HepG2 (cell line): ENCODE measurements around the gene CTU2. TPM values are rescaled to one million over a fixed set of nuclear protein-coding genes. Genes with fewer than 3 reads are reported as not detected.

Experiments
- ATAC-seq: fragments of 200-7000 bp; cut with Tn5 transposase; 3 replicates; pipeline ENCODE4 v1.9.1; 2020; ENCODE audit warnings: mild to moderate bottlenecking, moderate library complexity
- BruUV-seq: library from RNA; stranded (reverse); fragments of 400-500 nt; replicated peaks from 2 replicates; lab custom pipeline; 2021; lab: Mats Ljungman, UMichigan
- CTCF ChIA-PET: fragments of 300-600 bp; formaldehyde crosslinking; extraction: SDS; loops from one replicate; lab custom pipeline; 2021; ENCODE audit warnings: low total read pairs, inconsistent platforms, low intra/inter-chr PET ratio; lab: Yijun Ruan, JAX
- POLR2A ChIA-PET: fragments of 350-600 bp; sonication (Branson Sonifier 250); formaldehyde crosslinking; loops from one replicate; lab custom pipeline; 2020; ENCODE audit warnings: antibody characterized with exemption, inconsistent platforms; lab: Yijun Ruan, JAX
- DNase-seq: peaks from one replicate; pipeline ENCODE4 v3.0.0-alpha.2; 2015; ENCODE audit warnings: low spot score
- FAIRE-seq: peaks from 3 replicates; lab custom pipeline; 2011; peaks lifted over from hg19 to GRCh38; lab: Jason Lieb, UNC
- H2AFZ ChIP-seq: one replicate; pipeline ENCODE4 v1.6.1; 2011; ENCODE audit warnings: low read length, inconsistent platforms
- H3K27ac ChIP-seq: fragments of 300-600 bp; 3 replicates; pipeline ENCODE4 v1.8.0; 2011; ENCODE audit warnings: mixed run types, mild to moderate bottlenecking, mixed read lengths, low read length, inconsistent platforms; ENCODE audit not compliant: insufficient read depth; ENCODE audit errors: extremely low read length
- H3K27me3 ChIP-seq, 2 experiments: fragments of 200-600 bp in 1 of 2; 2 replicates in 1 of 2; 3 replicates in 1 of 2; pipeline versions ENCODE4 v1.6.0 to v1.8.0; 2011; ENCODE audit warnings: low read length in 2 of 2, mild to moderate bottlenecking in 2 of 2, moderate library complexity in 2 of 2, inconsistent platforms in 1 of 2; ENCODE audit not compliant: insufficient read depth in 2 of 2, control insufficient read depth in 1 of 2
- H3K36me3 ChIP-seq, 2 experiments: fragments of 200-600 bp in 1 of 2; replicated peaks in 1 of 2; 2 replicates in 1 of 2; 3 replicates in 1 of 2; pipeline versions ENCODE4 v1.5.1 to v1.8.0; 2011; ENCODE audit warnings: low read length in 2 of 2, inconsistent platforms in 1 of 2; ENCODE audit not compliant: insufficient read depth in 2 of 2, control insufficient read depth in 1 of 2
- H3K4me1 ChIP-seq: 2 replicates; pipeline ENCODE4 v1.5.1; 2012; ENCODE audit warnings: low read length, inconsistent platforms; ENCODE audit not compliant: insufficient read depth
- H3K4me2 ChIP-seq: 2 replicates; pipeline ENCODE4 v1.6.0; 2011; ENCODE audit warnings: low read depth, low read length, inconsistent platforms
- H3K4me3 ChIP-seq, 3 experiments: fragments of 200-600 bp in 1 of 3; sonication (generic), shearing (Covaris generic) in 1 of 3; replicated peaks in 1 of 3; 2 replicates each; pipeline ENCODE4 v1.5.1; 2011 to 2016; ENCODE audit warnings: low read length in 3 of 3, inconsistent platforms in 2 of 3, low read depth in 2 of 3, mild to moderate bottlenecking in 2 of 3, control low read depth in 1 of 3, mixed read lengths in 1 of 3; ENCODE audit not compliant: insufficient read depth in 1 of 3
- H3K79me2 ChIP-seq: one replicate; pipeline ENCODE4 v1.6.1; 2011; ENCODE audit warnings: low read length, inconsistent platforms; ENCODE audit not compliant: insufficient read depth
- H3K9ac ChIP-seq: 2 replicates; pipeline ENCODE4 v1.6.0; 2011; ENCODE audit warnings: mild to moderate bottlenecking, low read depth, low read length, inconsistent platforms; ENCODE audit not compliant: insufficient read depth
- H3K9me3 ChIP-seq: 2 replicates; pipeline ENCODE4 v1.5.1; 2012; ENCODE audit warnings: mild to moderate bottlenecking, low read length
- H4K20me1 ChIP-seq: 2 replicates; pipeline ENCODE4 v1.6.0; 2011; ENCODE audit warnings: inconsistent platforms, mild to moderate bottlenecking, low read length, moderate library complexity; ENCODE audit not compliant: insufficient read depth
- AGO2 ChIP-seq: fragments of 200-400 bp; formaldehyde crosslinking; optimal IDR thresholded peaks from 2 replicates; pipeline ENCODE3; 2017; ENCODE audit warnings: mild to moderate bottlenecking, low read depth, low read length, moderate library complexity
- ETV6 ChIP-seq: sonication (generic); formaldehyde crosslinking; conservative IDR thresholded peaks from 2 replicates; pipeline ENCODE4 v1.4.0; 2020; ENCODE audit warnings: missing genetic modification reagents
- FLYWCH1 ChIP-seq: sonication (generic); formaldehyde crosslinking; IDR thresholded peaks from 2 replicates; pipeline ENCODE4 v1.8.1; 2023; ENCODE audit warnings: mild to moderate bottlenecking, missing genetic modification reagents
- HNF4A ChIP-seq: sonication (generic); formaldehyde crosslinking; IDR thresholded peaks from 2 replicates; pipeline ENCODE4 v1.4.0; 2020; ENCODE audit warnings: missing genetic modification reagents
- HNRNPLL ChIP-seq: fragments of 200-400 bp; formaldehyde crosslinking; IDR thresholded peaks from 2 replicates; pipeline ENCODE4 v1.6.1; 2017; ENCODE audit warnings: mild to moderate bottlenecking, low read depth, low read length; ENCODE audit not compliant: poor library complexity, severe bottlenecking
- MEIS1 ChIP-seq: sonication (generic); formaldehyde crosslinking; IDR thresholded peaks from 2 replicates; pipeline ENCODE4 v1.9.0; 2021; ENCODE audit warnings: mild to moderate bottlenecking, missing genetic modification reagents, moderate library complexity, borderline replicate concordance
- MTA1 ChIP-seq: sonication (generic); formaldehyde crosslinking; IDR thresholded peaks from 2 replicates; pipeline ENCODE4 v1.4.0; 2020; ENCODE audit warnings: missing genetic modification reagents, mild to moderate bottlenecking, borderline replicate concordance
- MYC ChIP-seq: sonication (generic); formaldehyde crosslinking; IDR thresholded peaks from 2 replicates; pipeline ENCODE4 v1.9.0; 2021; ENCODE audit warnings: missing genetic modification reagents, borderline replicate concordance
- PAX8 ChIP-seq: sonication (generic); formaldehyde crosslinking; IDR thresholded peaks from 2 replicates; pipeline ENCODE4 v1.8.0; 2022; ENCODE audit warnings: mild to moderate bottlenecking, missing genetic modification reagents, borderline replicate concordance
- POLR2G ChIP-seq: fragments of 200-400 bp; formaldehyde crosslinking; IDR thresholded peaks from 2 replicates; pipeline ENCODE4 v1.6.1; 2018; ENCODE audit warnings: mild to moderate bottlenecking, low read depth, low read length, moderate library complexity
- PPARG ChIP-seq: conservative IDR thresholded peaks from 2 replicates; pipeline ENCODE4 v1.6.1; 2016; ENCODE audit warnings: missing biosample characterization, missing genetic modification reagents
- RBM22 ChIP-seq: fragments of 200-400 bp; formaldehyde crosslinking; optimal IDR thresholded peaks from 2 replicates; pipeline ENCODE3; 2017; ENCODE audit warnings: mild to moderate bottlenecking, low read length, moderate library complexity
- RXRB ChIP-seq: IDR thresholded peaks from 2 replicates; pipeline ENCODE4 v1.6.1; 2016; ENCODE audit warnings: borderline replicate concordance, missing genetic modification reagents, missing compliant biosample characterization
- SIN3A ChIP-seq: IDR thresholded peaks from 2 replicates; pipeline ENCODE4 v1.6.1; 2011; ENCODE audit warnings: low read depth, mild to moderate bottlenecking, control low read depth, low read length, borderline replicate concordance
- ZNF235 ChIP-seq: sonication (generic); formaldehyde crosslinking; IDR thresholded peaks from 2 replicates; pipeline ENCODE4 v1.8.1; 2023; ENCODE audit warnings: mild to moderate bottlenecking, missing genetic modification reagents, borderline replicate concordance
- ZNF572 ChIP-seq: sonication (generic); formaldehyde crosslinking; IDR thresholded peaks from 2 replicates; pipeline ENCODE4 v1.5.1; 2020; ENCODE audit warnings: mild to moderate bottlenecking, missing genetic modification reagents
- ZNF766 ChIP-seq: sonication (generic); formaldehyde crosslinking; IDR thresholded peaks from 2 replicates; pipeline ENCODE4 v1.5.0; 2020; ENCODE audit warnings: missing genetic modification reagents, borderline replicate concordance
- ZNF781 ChIP-seq: sonication (generic); formaldehyde crosslinking; IDR thresholded peaks from 2 replicates; pipeline ENCODE4 v1.5.1; 2020; ENCODE audit warnings: borderline replicate concordance, mild to moderate bottlenecking, missing genetic modification reagents; ENCODE audit errors: not compliant biosample characterization
- WGBS: methylation state at CpG from one replicate; pipeline ENCODE4 v1.1.6; 2017; ENCODE audit warnings: low lambda C conversion rate; 5-methylcytosine and 5-hydroxymethylcytosine counted together
- in situ Hi-C: cut with HindIII; loops from 2 replicates; pipeline ENCODE4 v1.10.0; 2017; ENCODE audit warnings: low pct_unique_long_range_greater_than_20kb; ENCODE audit not compliant: extremely low pct_ligation_motif_present
- intact Hi-C: fragments of 100-400 bp; cut with micrococcal nuclease; formaldehyde crosslinking; loops from one replicate; pipeline ENCODE4 v1.10.0; 2022; ENCODE audit not compliant: unreplicated experiment
- polyA plus RNA-seq, 8 experiments: library from polyadenylated mRNA; depleted of rRNA in 3 of 8; stranded (reverse) in 7 of 8; unstranded in 1 of 8; fragments of >200 nt; fragmentation: Illumina TruSeq in 4 of 8; extraction: Trizol in 4 of 8; gene quantifications; 2 replicates each; pipeline versions ENCODE4 v1.2.1 to v1.2.3, GENCODE V29; 2011 to 2016; ENCODE audit warnings: low read depth in 4 of 8, missing spikeins in 1 of 8, mixed read lengths in 1 of 8; ENCODE audit not compliant: insufficient read depth in 1 of 8
- total RNA-seq, 5 experiments: library from RNA; depleted of rRNA; stranded (reverse); fragments of >200 nt; fragmentation: Illumina TruSeq; extraction: Trizol; gene quantifications; 2 replicates each; pipeline ENCODE4 v1.2.3, GENCODE V29; 2016; ENCODE audit warnings: low read depth in 1 of 5
- TF ChIP-seq, protein P1 (sequence below): sonication (generic); formaldehyde crosslinking; IDR thresholded peaks from 2 replicates; pipeline ENCODE4 v1.4.0; 2020; ENCODE audit warnings: mild to moderate bottlenecking, missing genetic modification reagents

The CTU2 gene
- total and polyA plus RNA-seq, 2 of the 13 experiments (the other 11 are each of a cell fraction or from before 2014, with no cell fraction given): 13.3 to 21.9 TPM

GRCh38 chr16:88759976-88760350 lies 53.7 kb downstream of the CTU2 start (continued):
- TF ChIP-seq ZNF235 (peak; percentile 71; the same call in 1 of the 2 replicates), MYC (CRISPR knock-in tag) (0 out of 2 replicates have a peak, but pooled peaks have one; percentile 5), MTA1 (peak; percentile 41; the same call in 1 of the 2 replicates)

GRCh38 chr16:88760424-88761142 lies 54.3 kb downstream of the CTU2 start:
- Histone ChIP-seq H3K9ac (peak overlapping the region; percentile 53), H3K79me2 (peaks cover 20% of the 10 kb centered on the region), H3K36me3 (peaks cover 0 to 2% of the 10 kb centered on the region in 2 experiments; a peak in 2 of 5 replicates), H3K27ac (peak overlapping the region; percentile 61), H3K27me3 (no peaks in the 10 kb centered on the region), H4K20me1 (peaks cover 28% of the 10 kb centered on the region), H2AFZ (no peak overlapping the region), H3K9me3 (no peaks in the 10 kb centered on the region), H3K4me2 (peak overlapping the region; percentile 73), H3K4me1 (peaks cover 69% of the 10 kb centered on the region), H3K4me3 (peak overlapping the region; percentile 2 to 68 (median 39); a peak in 4 of 6 replicates)
- in situ Hi-C loops: no loop called here
- ChIA-PET CTCF (no interaction called here), POLR2A (interaction anchor here (0.8 to 2.9 kb wide), 8 partner anchors 11 to 97 kb away, joined by 3 to 36 read pairs (median 4); partner anchors contain the start of genes APRT and PIEZO1)
- WGBS: 38% methylated on average over 16 of the region's 24 CpGs
- intact Hi-C loops: no loop called here
- ATAC-seq: peak; percentile 18
- peak; percentile 73 for FAIRE-seq
- no TSS peak for BruUV-seq
- no peak for DNase-seq
- 0 out of 2 replicates have a peak, but pooled peaks have one; percentile 4 for TF ChIP-seq SIN3A
- peak; percentile 58; the same call in 1 of the 2 replicates for TF ChIP-seq PPARG (CRISPR knock-in tag)
- TF ChIP-seq ETV6 (CRISPR knock-in tag): 0 out of 2 replicates have a peak, but pooled peaks have one; percentile 3
- 0 out of 2 replicates have a peak, but pooled peaks have one; percentile 65 for TF ChIP-seq ZNF572 (CRISPR knock-in tag)
- TF ChIP-seq POLR2G: peak; percentile 47; the same call in 1 of the 2 replicates
- TF ChIP-seq FLYWCH1 (CRISPR knock-in tag): no peak
- TF ChIP-seq AGO2: peak; percentile 60
- TF ChIP-seq HNRNPLL: peak; percentile 31
- TF ChIP-seq ZNF781 (CRISPR knock-in tag): peak; percentile 31
- TF ChIP-seq RBM22: peak; percentile 22
- 0 out of 2 replicates have a peak, but pooled peaks have one; percentile 1 for TF ChIP-seq PAX8
- TF ChIP-seq ZNF766 (CRISPR knock-in tag): no peak
- TF ChIP-seq, protein P1, sequence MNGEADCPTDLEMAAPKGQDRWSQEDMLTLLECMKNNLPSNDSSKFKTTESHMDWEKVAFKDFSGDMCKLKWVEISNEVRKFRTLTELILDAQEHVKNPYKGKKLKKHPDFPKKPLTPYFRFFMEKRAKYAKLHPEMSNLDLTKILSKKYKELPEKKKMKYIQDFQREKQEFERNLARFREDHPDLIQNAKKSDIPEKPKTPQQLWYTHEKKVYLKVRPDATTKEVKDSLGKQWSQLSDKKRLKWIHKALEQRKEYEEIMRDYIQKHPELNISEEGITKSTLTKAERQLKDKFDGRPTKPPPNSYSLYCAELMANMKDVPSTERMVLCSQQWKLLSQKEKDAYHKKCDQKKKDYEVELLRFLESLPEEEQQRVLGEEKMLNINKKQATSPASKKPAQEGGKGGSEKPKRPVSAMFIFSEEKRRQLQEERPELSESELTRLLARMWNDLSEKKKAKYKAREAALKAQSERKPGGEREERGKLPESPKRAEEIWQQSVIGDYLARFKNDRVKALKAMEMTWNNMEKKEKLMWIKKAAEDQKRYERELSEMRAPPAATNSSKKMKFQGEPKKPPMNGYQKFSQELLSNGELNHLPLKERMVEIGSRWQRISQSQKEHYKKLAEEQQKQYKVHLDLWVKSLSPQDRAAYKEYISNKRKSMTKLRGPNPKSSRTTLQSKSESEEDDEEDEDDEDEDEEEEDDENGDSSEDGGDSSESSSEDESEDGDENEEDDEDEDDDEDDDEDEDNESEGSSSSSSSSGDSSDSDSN (CRISPR knock-in tag): peak; percentile 37; the same call in 1 of the 2 replicates
- 0 out of 2 replicates have a peak, but pooled peaks have one; percentile 35 for TF ChIP-seq MEIS1
- peak; percentile 61 for TF ChIP-seq HNF4A (CRISPR knock-in tag)
- 0 out of 2 replicates have a peak, but pooled peaks have one; percentile 24 for TF ChIP-seq RXRB
